T-cell (primary cell): ENCODE data around the gene SPATA13. TPM values are rescaled to one million over a fixed set of nuclear protein-coding genes. Genes with fewer than 3 reads are reported as not detected.
A peak's percentile ranks its signal among the peaks of the same experiment; 100 is the strongest.

Experiments used
- ATAC-seq, 4 experiments: fragments of 200-7000 bp in 3 of 4; fragments of 150-1000 bp in 1 of 4; cut with Tn5 transposase; replicated peaks in 1 of 4; 1 replicate in 3 of 4; 2 replicates in 1 of 4; pipeline ENCODE4 v1.10.0; 2021; ENCODE audit warnings: moderate library complexity in 3 of 4, mild to moderate bottlenecking in 2 of 4, moderate number of reproducible peaks in 1 of 4
- CTCF ChIA-PET, 2 donors: fragments of 300-600 bp; sonication (Branson Sonifier 250); formaldehyde crosslinking; loops; one replicate each; lab custom pipeline; 2022; ENCODE audit warnings: antibody characterized with exemption in 2 of 2; lab: Charles Lee
- POLR2A ChIA-PET, 2 donors: fragments of 300-600 bp; sonication (Branson Sonifier 250); formaldehyde crosslinking; loops; one replicate each; lab custom pipeline; 2022; ENCODE audit warnings: antibody characterized with exemption in 2 of 2; lab: Charles Lee
- DNase-seq, 35 experiments: peaks; one replicate each; pipeline versions ENCODE4 v3.0.0 to v3.0.0-alpha.2; 2013 to 2023
- H3K27ac ChIP-seq: one replicate; pipeline ENCODE4 v1.5.1; 2013; ENCODE audit warnings: low read length
- H3K27me3 ChIP-seq, 2 experiments: replicated peaks in 1 of 2; 1 replicate in 1 of 2; 2 replicates in 1 of 2; pipeline versions ENCODE4 v1.6.1 to v1.7.0; 2013; ENCODE audit warnings: low read length in 1 of 2, mixed read lengths in 1 of 2; ENCODE audit not compliant: control insufficient read depth in 2 of 2, insufficient read depth in 2 of 2; ENCODE audit errors: extremely low read depth in 1 of 2
- H3K36me3 ChIP-seq, 2 donors: 1 replicate in 1 of 2; 2 replicates in 1 of 2; pipeline versions ENCODE4 v1.6.1 to v1.7.0; 2013; ENCODE audit warnings: low read length in 1 of 2; ENCODE audit not compliant: control insufficient read depth in 2 of 2, insufficient read depth in 1 of 2; ENCODE audit errors: extremely low read depth in 1 of 2
- H3K4me1 ChIP-seq, 2 experiments: 1 replicate in 1 of 2; 2 replicates in 1 of 2; pipeline versions ENCODE4 v1.6.1 to v1.7.0; 2013; ENCODE audit warnings: low read length in 2 of 2, mixed read lengths in 1 of 2; ENCODE audit not compliant: insufficient read depth in 2 of 2, control insufficient read depth in 1 of 2; ENCODE audit errors: extremely low read depth in 1 of 2
- H3K4me3 ChIP-seq, 2 donors: 1 replicate in 1 of 2; 2 replicates in 1 of 2; pipeline versions ENCODE4 v1.5.1 to v1.7.0; 2013; ENCODE audit warnings: mild to moderate bottlenecking in 2 of 2, low read length in 1 of 2, moderate library complexity in 1 of 2; ENCODE audit not compliant: control insufficient read depth in 1 of 2; ENCODE audit errors: extremely low read depth in 1 of 2
- H3K9me3 ChIP-seq: 2 replicates; pipeline ENCODE4 v1.7.0; 2013
- H3K27ac Mint-ChIP-seq, 2 donors: one replicate each; pipeline ENCODE4 v1.8.0; 2020 to 2021; ENCODE audit warnings: mild to moderate bottlenecking in 2 of 2, mixed read lengths in 2 of 2
- H3K27me3 Mint-ChIP-seq, 2 donors: one replicate each; pipeline ENCODE4 v1.8.0; 2021 to 2022; ENCODE audit warnings: mixed read lengths in 2 of 2
- H3K36me3 Mint-ChIP-seq: one replicate; pipeline ENCODE4 v1.8.0; 2021; ENCODE audit warnings: mixed read lengths
- H3K4me1 Mint-ChIP-seq, 3 donors: one replicate each; pipeline ENCODE4 v1.8.0; 2020 to 2022; ENCODE audit warnings: mixed read lengths in 3 of 3, mild to moderate bottlenecking in 1 of 3
- H3K4me3 Mint-ChIP-seq, 3 donors: one replicate each; pipeline ENCODE4 v1.8.0; 2020 to 2022; ENCODE audit warnings: mild to moderate bottlenecking in 3 of 3, mixed read lengths in 3 of 3, moderate library complexity in 3 of 3
- H3K9me3 Mint-ChIP-seq, 3 donors: one replicate each; pipeline ENCODE4 v1.8.0; 2020 to 2022; ENCODE audit warnings: mixed read lengths in 3 of 3
- WGBS: methylation state at CpG from one replicate; pipeline ENCODE4 v1.1.5; 2013; ENCODE audit warnings: missing lambda C conversion rate; ENCODE audit not compliant: insufficient coverage; 5-methylcytosine and 5-hydroxymethylcytosine counted together
- total RNA-seq, 35 experiments: library from RNA in 6 of 35; stranded (reverse) in 6 of 35; fragments of 120-200 nt in 1 of 35; gene quantifications; one replicate each; pipeline versions ENCODE4 v1.2.1 to v1.2.4 and lab custom pipeline; 2013 to 2026

Gene SPATA13
- total RNA-seq, 5 donors from 2014 or later (not counting 1 experiment from before 2014, with no cell fraction given): 90.3 to 109 (median 104) TPM

- Histone ChIP-seq H3K36me3 (peaks cover 0 to 13% of the 10 kb centered on the region in 2 donors), H3K27ac (peak overlapping the region; percentile 88), H3K9me3 (no peaks in the 10 kb centered on the region), H3K4me3 (peak overlapping the region; percentile 6 to 15), H3K27me3 (no peaks in the 10 kb centered on the region), H3K4me1 (peaks cover 75 to 76% of the 10 kb centered on the region in 2 experiments)
- H3K9me3 Mint-ChIP-seq: no peaks in the 10 kb centered on the region
- POLR2A ChIA-PET: interaction anchor here (0.6 to 4.6 kb wide), 6 partner anchors 9 to 16 kb away, joined by 3 to 52 read pairs (median 10); no protein-coding TSS in a partner anchor
- H3K4me3 Mint-ChIP-seq: peak overlapping the region; percentile 69 to 94 (median 75)
- 0% methylated on average over 6 of the region's 8 CpGs for WGBS
- peaks cover 95 to 99% (median 95%) of the 10 kb centered on the region in 3 donors for H3K4me1 Mint-ChIP-seq
- H3K27me3 Mint-ChIP-seq: no peaks in the 10 kb centered on the region
- H3K36me3 Mint-ChIP-seq: peaks cover 19% of the 10 kb centered on the region
- CTCF ChIA-PET: interaction anchor here in 1 of 2 donors (0.6 to 3.0 kb wide), 9 partner anchors 9 to 326 kb away, joined by 3 to 30 read pairs (median 3); no protein-coding TSS in a partner anchor
- ATAC-seq (peak; percentile 93 to 97 (median 96)), DNase-seq (peak; percentile 60 to 89 (median 79))
- H3K27ac Mint-ChIP-seq: peak overlapping the region; percentile 98 to 99
Observed at GRCh38 chr13:24264976-24265375, 104.5 kb downstream of the SPATA13 start.

GRCh38 chr13:24265453-24265852, 104.9 kb downstream of the SPATA13 start:
- WGBS: 70% methylated on average over 2 of the region's 3 CpGs
- Mint-ChIP-seq H3K4me3 (peak overlapping the region; percentile 69 to 94 (median 75)), H3K27ac (peak overlapping the region; percentile 98 to 99), H3K36me3 (peaks cover 14% of the 10 kb centered on the region), H3K4me1 (peaks cover 95 to 99% (median 95%) of the 10 kb centered on the region in 3 donors), H3K9me3 (no peaks in the 10 kb centered on the region), H3K27me3 (no peaks in the 10 kb centered on the region)
- CTCF ChIA-PET: interaction anchor here in 1 of 2 donors (0.6 to 3.0 kb wide), 10 partner anchors 8 to 327 kb away, joined by 3 to 30 read pairs (median 4); no protein-coding TSS in a partner anchor
- Histone ChIP-seq H3K27me3 (no peaks in the 10 kb centered on the region), H3K4me3 (no peak overlapping the region), H3K4me1 (peaks cover 75 to 77% of the 10 kb centered on the region in 2 experiments), H3K27ac (peak overlapping the region; percentile 88), H3K9me3 (no peaks in the 10 kb centered on the region), H3K36me3 (peaks cover 0 to 12% of the 10 kb centered on the region in 2 donors)
- POLR2A ChIA-PET: interaction anchor here (0.5 to 4.6 kb wide), 8 partner anchors 9 to 818 kb away, joined by 3 to 52 read pairs (median 5); no protein-coding TSS in a partner anchor
- DNase-seq: no peak
- ATAC-seq: no peak

GRCh38 chr13:24267274-24267673, 106.8 kb downstream of the SPATA13 start:
- H3K4me3 ChIP-seq: peak overlapping the region; percentile 39 to 49
- H3K36me3 ChIP-seq: peaks cover 0 to 5% of the 10 kb centered on the region in 2 donors
- H3K27ac Mint-ChIP-seq: peak overlapping the region; percentile 96 to 99
- H3K4me1 ChIP-seq: peaks cover 79 to 81% of the 10 kb centered on the region in 2 experiments
- H3K9me3 ChIP-seq: no peaks in the 10 kb centered on the region
- H3K9me3 Mint-ChIP-seq: no peaks in the 10 kb centered on the region
- peaks cover 7% of the 10 kb centered on the region for H3K36me3 Mint-ChIP-seq
- ATAC-seq (no peak), DNase-seq (peak in 7 of 35 experiments; percentile 22 to 81 (median 29))
- ChIA-PET POLR2A (interaction anchor here (1.1 to 4.6 kb wide), 2 partner anchors 12 to 16 kb away, joined by 3 to 52 read pairs; no protein-coding TSS in a partner anchor), CTCF (interaction anchor here (0.8 kb wide), 2 partner anchors 9 to 22 kb away, joined by 3 to 4 read pairs; no protein-coding TSS in a partner anchor)
- peak overlapping the region; percentile 77 to 94 (median 85) for H3K4me3 Mint-ChIP-seq
- H3K27me3 ChIP-seq: no peaks in the 10 kb centered on the region
- WGBS: 0% methylated on average over 2 of the region's 3 CpGs
- H3K27ac ChIP-seq: peak overlapping the region; percentile 88
- H3K4me1 Mint-ChIP-seq: peaks cover 91 to 98% (median 94%) of the 10 kb centered on the region in 3 donors
- H3K27me3 Mint-ChIP-seq: no peaks in the 10 kb centered on the region

GRCh38 chr13:24267801-24268200, 107.3 kb downstream of the SPATA13 start:
- Mint-ChIP-seq H3K27me3 (no peaks in the 10 kb centered on the region), H3K4me1 (peaks cover 90 to 97% (median 94%) of the 10 kb centered on the region in 3 donors), H3K4me3 (peak overlapping the region; percentile 77 to 94 (median 85)), H3K9me3 (no peaks in the 10 kb centered on the region), H3K27ac (peak overlapping the region; percentile 96 to 99), H3K36me3 (peaks cover 7% of the 10 kb centered on the region)
- Histone ChIP-seq H3K9me3 (no peaks in the 10 kb centered on the region), H3K4me1 (peaks cover 81 to 84% of the 10 kb centered on the region in 2 experiments), H3K4me3 (peak overlapping the region in 1 of 2 donors; percentile 39), H3K27me3 (no peaks in the 10 kb centered on the region), H3K36me3 (peaks cover 0 to 8% of the 10 kb centered on the region in 2 donors), H3K27ac (peak overlapping the region; percentile 88)
- CTCF ChIA-PET: no interaction called here
- no peak for DNase-seq
- ATAC-seq: no peak
- POLR2A ChIA-PET: interaction anchor here (1.1 to 4.6 kb wide), 2 partner anchors 13 to 16 kb away, joined by 3 to 52 read pairs; no protein-coding TSS in a partner anchor
- 33% methylated on average over 2 of the region's 2 CpGs for WGBS

- Histone ChIP-seq H3K27me3 (no peaks in the 10 kb centered on the region), H3K36me3 (peaks cover 0 to 6% of the 10 kb centered on the region in 2 donors), H3K4me3 (no peak overlapping the region), H3K4me1 (peaks cover 80 to 87% of the 10 kb centered on the region in 2 experiments), H3K27ac (peak overlapping the region; percentile 83), H3K9me3 (no peaks in the 10 kb centered on the region)
- H3K4me1 Mint-ChIP-seq: peaks cover 90 to 97% (median 94%) of the 10 kb centered on the region in 3 donors
- no peaks in the 10 kb centered on the region for H3K27me3 Mint-ChIP-seq
- H3K4me3 Mint-ChIP-seq: peak overlapping the region; percentile 87 to 94 (median 91)
- H3K9me3 Mint-ChIP-seq: no peaks in the 10 kb centered on the region
- POLR2A ChIA-PET: interaction anchor here (0.5 to 7.2 kb wide), 8 partner anchors 8 to 37 kb away, joined by 4 to 93 read pairs (median 12); no protein-coding TSS in a partner anchor
- no CpG with 5 or more reads among the region's 4 CpGs for WGBS
- peaks cover 7% of the 10 kb centered on the region for H3K36me3 Mint-ChIP-seq
- CTCF ChIA-PET: interaction anchor here (0.6 to 3.8 kb wide), 9 partner anchors 8 to 1017 kb away, joined by 3 to 32 read pairs (median 8); no protein-coding TSS in a partner anchor
- ATAC-seq (no peak), DNase-seq (peak in 1 of 35 experiments; percentile 2)
- peak overlapping the region; percentile 96 to 99 for H3K27ac Mint-ChIP-seq
Observed at GRCh38 chr13:24269821-24270220, 109.3 kb downstream of the SPATA13 start.

GRCh38 chr13:24270639-24271141, 110.2 kb downstream of the SPATA13 start:
- no peaks in the 10 kb centered on the region for H3K9me3 ChIP-seq
- H3K27ac Mint-ChIP-seq: peak overlapping the region; percentile 96 to 99
- H3K27me3 ChIP-seq: no peaks in the 10 kb centered on the region
- peaks cover 90 to 97% (median 94%) of the 10 kb centered on the region in 3 donors for H3K4me1 Mint-ChIP-seq
- WGBS: 0% methylated on average over 8 of the region's 10 CpGs
- peaks cover 0 to 6% of the 10 kb centered on the region in 2 donors for H3K36me3 ChIP-seq
- H3K4me3 Mint-ChIP-seq: peak overlapping the region; percentile 87 to 94 (median 91)
- peak overlapping the region; percentile 83 for H3K27ac ChIP-seq
- peaks cover 77 to 87% of the 10 kb centered on the region in 2 experiments for H3K4me1 ChIP-seq
- DNase-seq: peak in 33 of 35 experiments; percentile 28 to 76 (median 45)
- ChIA-PET CTCF (interaction anchor here (0.6 to 3.8 kb wide), 9 partner anchors 9 to 42 kb away, joined by 3 to 32 read pairs (median 7); no protein-coding TSS in a partner anchor), POLR2A (interaction anchor here (0.6 to 7.2 kb wide), 11 partner anchors 9 to 174 kb away, joined by 3 to 93 read pairs (median 5); no protein-coding TSS in a partner anchor)
- H3K36me3 Mint-ChIP-seq: peaks cover 7% of the 10 kb centered on the region
- peak overlapping the region; percentile 53 to 75 for H3K4me3 ChIP-seq
- H3K27me3 Mint-ChIP-seq: no peaks in the 10 kb centered on the region
- peak; percentile 28 to 43 (median 42) for ATAC-seq
- H3K9me3 Mint-ChIP-seq: no peaks in the 10 kb centered on the region
